Uterus (tissue), 2 donors: ENCODE results near the gene PLEKHM3.

Source experiments
- CTCF ChIP-seq, 4 experiments: fragments of 200-600 bp in 2 of 4; fragments of 450-650 bp in 2 of 4; sonication (generic) in 2 of 4; IDR thresholded peaks; one replicate each; pipeline ENCODE4 v1.5.1; 2016 to 2019; ENCODE audit warnings: antibody characterized with exemption in 4 of 4, mild to moderate bottlenecking in 2 of 4, moderate library complexity in 1 of 4
- POLR2A ChIP-seq, 2 donors: fragments of 450-650 bp; IDR thresholded peaks; one replicate each; pipeline ENCODE4 v1.6.1; 2016; ENCODE audit warnings: antibody characterized with exemption in 2 of 2, mild to moderate bottlenecking in 1 of 2, moderate library complexity in 1 of 2

- no peak for TF ChIP-seq POLR2A (IDR thresholded peaks at IDR 0.05)
- no peak for TF ChIP-seq CTCF (IDR thresholded peaks at IDR 0.05)
Observed at GRCh38 chr2:207987025-207987716, 38.2 kb downstream of the PLEKHM3 start.
